Spleen (tissue), 11 donors: ENCODE results near the gene LRRIQ3. TPM values are rescaled to one million over a fixed set of nuclear protein-coding genes. Genes with fewer than 3 reads are reported as not detected.
"Not testable (repeated sequence)": the region's sequence is repeated elsewhere in the genome, so short reads cannot be mapped to it uniquely, and the experiment has no call there.

Experiments
- DNase-seq: peaks from one replicate; pipeline ENCODE4 v3.0.0-alpha.2; 2020
- H3K27ac ChIP-seq, 8 donors: fragments of 200-600 bp; sonication (generic) in 7 of 8; 1 replicate in 4 of 8; 2 replicates in 4 of 8; pipeline versions ENCODE4 v1.5.0 to v1.8.0; 2016 to 2021; ENCODE audit warnings: inconsistent platforms in 4 of 8, mild to moderate bottlenecking in 4 of 8, moderate library complexity in 1 of 8
- H3K27me3 ChIP-seq, 7 donors: fragments of 200-600 bp; sonication (generic) in 6 of 7; replicated peaks in 1 of 7; 1 replicate in 4 of 7; 2 replicates in 3 of 7; pipeline versions ENCODE4 v1.5.0 to v1.8.0; 2016 to 2021; ENCODE audit warnings: inconsistent platforms in 3 of 7, mild to moderate bottlenecking in 1 of 7
- H3K36me3 ChIP-seq, 6 donors: fragments of 200-600 bp; sonication (generic) in 5 of 6; 1 replicate in 4 of 6; 2 replicates in 2 of 6; pipeline versions ENCODE4 v1.5.0 to v1.8.0; 2016 to 2021; ENCODE audit warnings: inconsistent platforms in 2 of 6
- H3K4me1 ChIP-seq, 6 donors: fragments of 200-600 bp; sonication (generic) in 5 of 6; 1 replicate in 3 of 6; 2 replicates in 3 of 6; pipeline versions ENCODE4 v1.5.0 to v1.8.0; 2016 to 2021; ENCODE audit warnings: inconsistent platforms in 3 of 6
- H3K4me3 ChIP-seq, 8 donors: fragments of 200-600 bp; sonication (generic) in 7 of 8; 1 replicate in 4 of 8; 2 replicates in 4 of 8; pipeline versions ENCODE4 v1.5.0 to v1.8.0; 2016 to 2021; ENCODE audit warnings: inconsistent platforms in 4 of 8, mild to moderate bottlenecking in 4 of 8, moderate library complexity in 2 of 8
- H3K9me3 ChIP-seq, 8 donors: fragments of 200-600 bp; sonication (generic) in 7 of 8; 1 replicate in 4 of 8; 2 replicates in 4 of 8; pipeline versions ENCODE4 v1.5.0 to v1.8.0; 2016 to 2021; ENCODE audit warnings: inconsistent platforms in 4 of 8
- POLR2A ChIP-seq, 3 donors: fragments of 450-650 bp; IDR thresholded peaks; one replicate each; pipeline ENCODE4 v1.5.1; 2017; ENCODE audit warnings: antibody characterized with exemption in 3 of 3, mild to moderate bottlenecking in 1 of 3
- POLR2AphosphoS5 ChIP-seq, 3 donors: sonication (generic); formaldehyde crosslinking; IDR thresholded peaks; one replicate each; pipeline ENCODE4 v1.5.1; 2017; ENCODE audit warnings: antibody characterized with exemption in 3 of 3
- WGBS, 5 donors: extraction: QIAGEN DNeasy Blood & Tissue Kit in 3 of 5; methylation state at CpG; one replicate each; pipeline versions ENCODE4 v1.1.5 to v1.1.7; 2013 to 2018; 5-methylcytosine and 5-hydroxymethylcytosine counted together
- intact Hi-C: fragments of 100-400 bp; cut with DNase I; formaldehyde crosslinking; loops from one replicate; pipeline ENCODE4 v1.15.0; 2023; ENCODE audit warnings: low total_unique reads
- polyA plus RNA-seq, 3 donors: library from polyadenylated mRNA; stranded (reverse); fragments of 200-250 nt; gene quantifications; one replicate each; pipeline ENCODE4 v1.2.1, GENCODE V29; 2013
- total RNA-seq, 7 donors: library from RNA; depleted of rRNA in 3 of 7; stranded (reverse); fragments of >200 nt in 3 of 7; fragmentation: NEBNext Ultra II Directional in 4 of 7; extraction: Animal tissue kit (Norgen Biotek cat#: 25700) in 4 of 7; gene quantifications; one replicate each; pipeline versions ENCODE4 v1.1.0 to v1.2.1, GENCODE V29; 2016 to 2021
- TF ChIP-seq, protein P1 (sequence below), 11 experiments: fragments of 200-600 bp in 7 of 11; fragments of 450-650 bp in 4 of 11; sonication (generic) in 4 of 11; IDR thresholded peaks in 8 of 11; conservative IDR thresholded peaks in 3 of 11; 1 replicate in 7 of 11; 2 replicates in 4 of 11; pipeline versions ENCODE4 v1.4.0 to v1.8.0; 2016 to 2021; ENCODE audit warnings: antibody characterized with exemption in 11 of 11, inconsistent platforms in 4 of 11, mild to moderate bottlenecking in 1 of 11
- donor health status: healthy with polysubstance abuse.
- donor health status: DM: no; HTN: no; CAD: no; lungs with moderate emphysema.
- donor health status: DM: no; HTN: no; CAD: no.
- donor health status: Bipolar disorder and iron deficiency.
- donor health status: healthy.
- donor health status: DM: no; HTN: no; CAD: no.
- donor health status: DM: yes; HTN: yes; CAD: no.

LRRIQ3 gene
- total and polyA plus RNA-seq, 10 donors = 0.86 to 3.0 (median 1.3) TPM

DNA sequence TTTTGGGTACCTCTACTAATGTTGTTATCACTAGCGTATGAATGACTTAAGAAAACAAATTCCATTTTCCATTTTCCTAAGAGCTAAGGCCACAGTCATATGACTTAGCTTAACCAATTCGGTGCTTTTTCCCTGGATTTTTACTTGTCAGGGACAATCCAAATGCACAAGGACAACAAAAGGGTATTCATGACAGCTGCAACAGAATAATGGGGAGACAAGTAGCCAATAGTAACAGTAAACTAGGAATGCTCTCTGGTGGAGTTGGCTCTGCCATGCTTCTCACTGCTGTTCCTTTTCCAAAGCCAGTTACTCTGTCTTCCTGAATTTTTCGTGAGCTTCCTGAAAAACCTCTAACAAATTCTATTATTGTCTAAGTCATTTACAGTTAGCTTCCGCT lies 52.9 kb downstream of the LRRIQ3 start:
- intact Hi-C loops = no loop called here
- no peaks in the 10 kb centered on the region for H3K36me3 ChIP-seq

DNA sequence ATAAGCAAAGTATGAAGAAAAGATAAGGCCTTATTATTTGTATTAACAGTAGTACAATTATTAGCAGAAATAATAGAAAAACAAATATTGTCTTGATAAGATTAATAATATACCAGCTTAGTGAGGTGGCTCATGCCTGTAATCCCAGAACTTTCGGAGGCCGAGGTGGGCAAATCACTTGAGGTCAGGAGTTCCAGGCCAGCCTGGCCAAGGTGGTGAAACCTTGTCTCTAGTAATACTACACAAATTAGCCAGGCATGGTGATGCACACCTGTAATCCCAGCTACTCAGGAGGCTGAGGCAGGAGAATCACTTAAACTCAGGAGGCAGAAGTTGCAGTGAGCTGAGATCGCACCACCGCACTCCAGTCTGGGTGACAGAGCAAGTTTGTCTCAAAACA lies 80.6 kb downstream of the LRRIQ3 start:
- H3K9me3 ChIP-seq, H3K27ac ChIP-seq, DNase-seq, intact Hi-C loops, H3K27me3 ChIP-seq, H3K4me3 ChIP-seq, H3K4me1 ChIP-seq, H3K36me3 ChIP-seq: not testable (repeated sequence)
- 90 to 95% (median 93%) methylated on average over 4 of the region's 4 CpGs for WGBS, 5 donors

More for the DNA sequence above, 52.9 kb downstream of the LRRIQ3 start:
- Histone ChIP-seq H3K27me3 (no peaks in the 10 kb centered on the region), H3K4me1 (no peaks in the 10 kb centered on the region), H3K27ac (no peak overlapping the region), H3K9me3 (peaks cover 0 to 19% (median 8%) of the 10 kb centered on the region in 8 donors), H3K4me3 (no peak overlapping the region)
- WGBS, 5 donors = 79 to 95% (median 82%) methylated on average over 4 of the region's 4 CpGs
- DNase-seq = no peak
- TF ChIP-seq POLR2AphosphoS5 (IDR thresholded peaks at IDR 0.05) (no peak), POLR2A (IDR thresholded peaks at IDR 0.05) (no peak)
- TF ChIP-seq, protein P1, sequence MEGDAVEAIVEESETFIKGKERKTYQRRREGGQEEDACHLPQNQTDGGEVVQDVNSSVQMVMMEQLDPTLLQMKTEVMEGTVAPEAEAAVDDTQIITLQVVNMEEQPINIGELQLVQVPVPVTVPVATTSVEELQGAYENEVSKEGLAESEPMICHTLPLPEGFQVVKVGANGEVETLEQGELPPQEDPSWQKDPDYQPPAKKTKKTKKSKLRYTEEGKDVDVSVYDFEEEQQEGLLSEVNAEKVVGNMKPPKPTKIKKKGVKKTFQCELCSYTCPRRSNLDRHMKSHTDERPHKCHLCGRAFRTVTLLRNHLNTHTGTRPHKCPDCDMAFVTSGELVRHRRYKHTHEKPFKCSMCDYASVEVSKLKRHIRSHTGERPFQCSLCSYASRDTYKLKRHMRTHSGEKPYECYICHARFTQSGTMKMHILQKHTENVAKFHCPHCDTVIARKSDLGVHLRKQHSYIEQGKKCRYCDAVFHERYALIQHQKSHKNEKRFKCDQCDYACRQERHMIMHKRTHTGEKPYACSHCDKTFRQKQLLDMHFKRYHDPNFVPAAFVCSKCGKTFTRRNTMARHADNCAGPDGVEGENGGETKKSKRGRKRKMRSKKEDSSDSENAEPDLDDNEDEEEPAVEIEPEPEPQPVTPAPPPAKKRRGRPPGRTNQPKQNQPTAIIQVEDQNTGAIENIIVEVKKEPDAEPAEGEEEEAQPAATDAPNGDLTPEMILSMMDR (IDR thresholded peaks at IDR 0.05 in 8 of 11, conservative IDR thresholded peaks at IDR 0.05 in 3 of 11) = no peak

DNA sequence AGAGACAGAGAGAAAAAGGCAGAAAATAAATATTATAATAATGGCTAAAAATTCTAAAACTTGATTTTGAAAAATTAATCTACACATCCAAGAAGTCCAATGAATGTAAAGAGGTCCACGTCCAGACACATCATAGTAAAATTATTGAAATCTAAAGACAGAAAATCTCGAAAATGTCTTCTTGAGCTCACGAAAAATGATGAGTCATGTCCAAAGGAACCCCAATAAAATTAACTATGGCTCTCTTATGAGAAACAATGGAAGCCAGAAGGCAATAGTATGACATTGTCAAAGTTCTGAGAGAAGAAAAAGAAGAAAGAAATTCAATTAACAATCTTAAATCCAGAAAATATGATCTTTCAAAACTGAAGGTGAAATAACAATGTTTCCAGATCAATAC lies 84.6 kb downstream of the LRRIQ3 start:
- intact Hi-C loops = no loop called here
- TF ChIP-seq POLR2A (IDR thresholded peaks at IDR 0.05) (no peak), POLR2AphosphoS5 (IDR thresholded peaks at IDR 0.05) (no peak)
- TF ChIP-seq, protein P1 (IDR thresholded peaks at IDR 0.05 in 8 of 11, conservative IDR thresholded peaks at IDR 0.05 in 3 of 11) = no peak

DNA sequence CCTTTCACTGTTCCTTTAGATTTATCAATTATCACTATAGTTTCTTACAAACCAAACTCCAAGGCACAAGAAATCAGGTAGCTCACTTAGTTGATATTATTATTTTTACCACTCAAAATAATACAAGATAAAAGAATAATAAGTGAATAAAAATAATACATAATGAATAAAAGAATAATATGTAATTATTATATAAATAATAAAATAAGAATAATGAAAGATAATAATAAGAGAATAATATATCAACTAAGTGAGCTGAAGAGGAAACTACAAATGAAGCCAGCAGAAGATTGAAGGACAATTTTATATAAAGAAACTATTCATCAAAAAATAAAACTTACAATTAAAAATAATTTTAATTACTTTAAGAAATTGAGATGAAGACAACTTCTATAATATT lies 90.6 kb downstream of the LRRIQ3 start:
- TF ChIP-seq POLR2A (IDR thresholded peaks at IDR 0.05) = no peak
- TF ChIP-seq POLR2AphosphoS5 (IDR thresholded peaks at IDR 0.05) = no peak
- TF ChIP-seq, protein P1 (IDR thresholded peaks at IDR 0.05 in 8 of 11, conservative IDR thresholded peaks at IDR 0.05 in 3 of 11) = no peak
- no peaks in the 10 kb centered on the region for H3K27me3 ChIP-seq
- no peak overlapping the region for H3K4me3 ChIP-seq
- no peaks in the 10 kb centered on the region for H3K4me1 ChIP-seq
- DNase-seq = no peak
- H3K9me3 ChIP-seq = no peaks in the 10 kb centered on the region
- intact Hi-C loops = no loop called here
- H3K27ac ChIP-seq = no peak overlapping the region
- H3K36me3 ChIP-seq = no peaks in the 10 kb centered on the region

More for the DNA sequence above, 84.6 kb downstream of the LRRIQ3 start:
- H3K4me1 ChIP-seq = no peaks in the 10 kb centered on the region
- H3K4me3 ChIP-seq = no peak overlapping the region
- WGBS, 5 donors = 66 to 77% (median 69%) methylated on average over 3 of the region's 3 CpGs
- DNase-seq = no peak
- no peaks in the 10 kb centered on the region for H3K9me3 ChIP-seq
- H3K27ac ChIP-seq = no peak overlapping the region
- no peaks in the 10 kb centered on the region for H3K27me3 ChIP-seq
- no peaks in the 10 kb centered on the region for H3K36me3 ChIP-seq

DNA sequence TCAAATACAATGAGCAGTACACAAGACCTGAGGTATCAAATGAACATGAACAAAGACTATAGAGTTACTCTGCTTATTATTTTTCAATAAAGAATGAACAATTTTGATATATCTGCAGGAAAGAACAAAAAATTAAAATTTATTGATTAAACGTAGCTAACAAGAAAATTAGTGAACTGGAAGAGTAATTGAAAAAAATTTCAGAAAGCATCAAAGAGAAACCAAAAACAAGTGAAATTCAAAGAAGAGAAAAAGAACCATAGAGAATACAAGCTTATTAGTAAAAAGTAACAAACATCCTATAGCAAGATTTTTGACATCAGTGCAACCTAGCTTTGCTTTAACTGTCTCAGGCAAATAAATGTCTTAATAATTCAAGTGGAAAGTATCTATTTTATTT lies 106.6 kb downstream of the LRRIQ3 start:
- intact Hi-C loops = no loop called here
- TF ChIP-seq, protein P1 (IDR thresholded peaks at IDR 0.05 in 8 of 11, conservative IDR thresholded peaks at IDR 0.05 in 3 of 11) = no peak
- TF ChIP-seq POLR2A (IDR thresholded peaks at IDR 0.05) (no peak), POLR2AphosphoS5 (IDR thresholded peaks at IDR 0.05) (no peak)
- 80 to 94% (median 81%) methylated on average over 1 of the region's 1 CpG for WGBS, 5 donors
- no peaks in the 10 kb centered on the region for H3K36me3 ChIP-seq
- DNase-seq = no peak
- peaks cover 0 to 33% (median 25%) of the 10 kb centered on the region in 8 donors for H3K9me3 ChIP-seq
- H3K4me1 ChIP-seq = no peaks in the 10 kb centered on the region
- H3K27me3 ChIP-seq = no peaks in the 10 kb centered on the region
- no peak overlapping the region for H3K27ac ChIP-seq
- no peak overlapping the region for H3K4me3 ChIP-seq
